ENCODE measurements around the gene SELENON. TPM values are rescaled to one million over a fixed set of nuclear protein-coding genes. Genes with fewer than 3 reads are reported as not detected.

Gene SELENON
- total RNA-seq, 2 donors from 2014 or later: 89.7 to 90.0 TPM

- TF ChIP-seq CTCF (IDR thresholded peaks at IDR 0.05) (no peak), POLR2AphosphoS5 (IDR thresholded peaks at IDR 0.05) (no peak), POLR2A (IDR thresholded peaks at IDR 0.05) (no peak)
- Histone ChIP-seq H3K27me3 (replicated peaks; ENCODE audit: insufficient read depth) (no peaks in the 10 kb centered on the region), H3K27ac (no peak overlapping the region), H3K9me3 (no peaks in the 10 kb centered on the region), H3K4me3 (no peak overlapping the region), H3K4me1 (replicated peaks) (peaks cover 11% of the 10 kb centered on the region), H3K36me3 (no peaks in the 10 kb centered on the region)
- 95% methylated on average over 3 of the region's 3 CpGs for WGBS
- DNase-seq (ENCODE audit: low spot score): no peak
- intact Hi-C loops (cut with DNase I): no loop called here
Observed at GRCh38 chr1:25781130-25781433, 18.9 kb upstream of the SELENON start.

GRCh38 chr1:25782608-25783201, 17.3 kb upstream of the SELENON start:
- intact Hi-C loops (cut with DNase I): no loop called here
- no peak overlapping the region for H3K4me3 ChIP-seq
- no peak for DNase-seq (ENCODE audit: low spot score)
- 42% methylated on average over 18 of the region's 18 CpGs for WGBS
- no peak overlapping the region for H3K27ac ChIP-seq
- no peaks in the 10 kb centered on the region for H3K9me3 ChIP-seq
- TF ChIP-seq POLR2A (IDR thresholded peaks at IDR 0.05) (no peak), POLR2AphosphoS5 (IDR thresholded peaks at IDR 0.05) (no peak), CTCF (IDR thresholded peaks at IDR 0.05) (no peak)
- peaks cover 11% of the 10 kb centered on the region for H3K4me1 ChIP-seq (replicated peaks)
- H3K27me3 ChIP-seq (replicated peaks; ENCODE audit: insufficient read depth): no peaks in the 10 kb centered on the region
- H3K36me3 ChIP-seq: no peaks in the 10 kb centered on the region

GRCh38 chr1:25784575-25785051, 15.4 kb upstream of the SELENON start:
- Histone ChIP-seq H3K27me3 (replicated peaks; ENCODE audit: insufficient read depth) (no peaks in the 10 kb centered on the region), H3K27ac (peak overlapping the region in 1 of 2 donors; percentile 21), H3K4me1 (replicated peaks) (peaks cover 11% of the 10 kb centered on the region), H3K36me3 (no peaks in the 10 kb centered on the region), H3K9me3 (no peaks in the 10 kb centered on the region), H3K4me3 (no peak overlapping the region)
- intact Hi-C loops (cut with DNase I): no loop called here
- DNase-seq (ENCODE audit: low spot score): no peak
- WGBS: 75% methylated on average over 9 of the region's 9 CpGs
- TF ChIP-seq POLR2AphosphoS5 (IDR thresholded peaks at IDR 0.05) (no peak), POLR2A (IDR thresholded peaks at IDR 0.05) (no peak), CTCF (IDR thresholded peaks at IDR 0.05) (no peak)

- DNase-seq (ENCODE audit: low spot score): no peak
- intact Hi-C loops (cut with DNase I): no loop called here
- TF ChIP-seq POLR2AphosphoS5 (IDR thresholded peaks at IDR 0.05): no peak
- no peak for TF ChIP-seq POLR2A (IDR thresholded peaks at IDR 0.05)
- no peak for TF ChIP-seq CTCF (IDR thresholded peaks at IDR 0.05)
- Histone ChIP-seq H3K27ac (peak overlapping the region in 1 of 2 donors; percentile 21), H3K9me3 (no peaks in the 10 kb centered on the region), H3K36me3 (no peaks in the 10 kb centered on the region), H3K4me3 (no peak overlapping the region), H3K4me1 (replicated peaks) (peaks cover 4% of the 10 kb centered on the region), H3K27me3 (replicated peaks; ENCODE audit: insufficient read depth) (no peaks in the 10 kb centered on the region)
- WGBS: 71% methylated on average over 10 of the region's 10 CpGs
Observed at GRCh38 chr1:25785333-25786067, 14.5 kb upstream of the SELENON start.

Measured in prostate gland (tissue), 2 donors.